ENCODE measurements around the gene RRAS2.

RRAS2 gene

GRCh38 chr11:14361951-14362350, 3.0 kb upstream of the RRAS2 start (continued):
- TF ChIP-seq, protein P1, sequence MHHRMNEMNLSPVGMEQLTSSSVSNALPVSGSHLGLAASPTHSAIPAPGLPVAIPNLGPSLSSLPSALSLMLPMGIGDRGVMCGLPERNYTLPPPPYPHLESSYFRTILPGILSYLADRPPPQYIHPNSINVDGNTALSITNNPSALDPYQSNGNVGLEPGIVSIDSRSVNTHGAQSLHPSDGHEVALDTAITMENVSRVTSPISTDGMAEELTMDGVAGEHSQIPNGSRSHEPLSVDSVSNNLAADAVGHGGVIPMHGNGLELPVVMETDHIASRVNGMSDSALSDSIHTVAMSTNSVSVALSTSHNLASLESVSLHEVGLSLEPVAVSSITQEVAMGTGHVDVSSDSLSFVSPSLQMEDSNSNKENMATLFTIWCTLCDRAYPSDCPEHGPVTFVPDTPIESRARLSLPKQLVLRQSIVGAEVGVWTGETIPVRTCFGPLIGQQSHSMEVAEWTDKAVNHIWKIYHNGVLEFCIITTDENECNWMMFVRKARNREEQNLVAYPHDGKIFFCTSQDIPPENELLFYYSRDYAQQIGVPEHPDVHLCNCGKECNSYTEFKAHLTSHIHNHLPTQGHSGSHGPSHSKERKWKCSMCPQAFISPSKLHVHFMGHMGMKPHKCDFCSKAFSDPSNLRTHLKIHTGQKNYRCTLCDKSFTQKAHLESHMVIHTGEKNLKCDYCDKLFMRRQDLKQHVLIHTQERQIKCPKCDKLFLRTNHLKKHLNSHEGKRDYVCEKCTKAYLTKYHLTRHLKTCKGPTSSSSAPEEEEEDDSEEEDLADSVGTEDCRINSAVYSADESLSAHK (tag by site-specific recombination; IDR thresholded peaks at IDR 0.05) = no peak

- POLR2A ChIA-PET = no interaction called here
- Histone ChIP-seq H3K27ac (ENCODE audit: extremely low read depth, low read depth, low read length) (no peak overlapping the region), H3K4me1 (ENCODE audit: control insufficient read depth, insufficient read depth, low read length) (no peaks in the 10 kb centered on the region), H3K4me3 (ENCODE audit: low read depth, low read length) (no peak overlapping the region), H3K36me3 (ENCODE audit: control insufficient read depth in 2 of 2, insufficient read depth in 1 of 2, low read length in 2 of 2) (no peaks in the 10 kb centered on the region), H3K9me3 (ENCODE audit: control insufficient read depth, insufficient read depth, low read depth, low read length) (no peaks in the 10 kb centered on the region)
- TF ChIP-seq HOXA7 (CRISPR knock-in tag; IDR thresholded peaks at IDR 0.05; ENCODE audit: borderline replicate concordance) = no peak
- TF ChIP-seq SALL2 (tag by site-specific recombination; IDR thresholded peaks at IDR 0.05; ENCODE audit: borderline replicate concordance) = no peak
- TF ChIP-seq, protein P2, sequence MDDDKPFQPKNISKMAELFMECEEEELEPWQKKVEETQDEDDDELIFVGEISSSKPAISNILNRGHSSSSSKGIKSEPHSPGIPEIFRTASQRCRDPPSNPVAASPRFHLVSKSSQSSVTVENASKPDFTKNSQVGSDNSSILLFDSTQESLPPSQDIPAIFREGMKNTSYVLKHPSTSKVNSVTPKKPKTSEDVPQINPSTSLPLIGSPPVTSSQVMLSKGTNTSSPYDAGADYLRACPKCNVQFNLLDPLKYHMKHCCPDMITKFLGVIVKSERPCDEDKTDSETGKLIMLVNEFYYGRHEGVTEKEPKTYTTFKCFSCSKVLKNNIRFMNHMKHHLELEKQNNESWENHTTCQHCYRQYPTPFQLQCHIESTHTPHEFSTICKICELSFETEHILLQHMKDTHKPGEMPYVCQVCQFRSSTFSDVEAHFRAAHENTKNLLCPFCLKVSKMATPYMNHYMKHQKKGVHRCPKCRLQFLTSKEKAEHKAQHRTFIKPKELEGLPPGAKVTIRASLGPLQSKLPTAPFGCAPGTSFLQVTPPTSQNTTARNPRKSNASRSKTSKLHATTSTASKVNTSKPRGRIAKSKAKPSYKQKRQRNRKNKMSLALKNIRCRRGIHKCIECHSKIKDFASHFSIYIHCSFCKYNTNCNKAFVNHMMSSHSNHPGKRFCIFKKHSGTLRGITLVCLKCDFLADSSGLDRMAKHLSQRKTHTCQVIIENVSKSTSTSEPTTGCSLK (tag by site-specific recombination; IDR thresholded peaks at IDR 0.05) = no peak
- no peak for TF ChIP-seq ZBTB20 (tag by site-specific recombination; IDR thresholded peaks at IDR 0.05)
- no peak for TF ChIP-seq ZNF18 (tag by site-specific recombination; IDR thresholded peaks at IDR 0.05)
- TF ChIP-seq, protein P3, sequence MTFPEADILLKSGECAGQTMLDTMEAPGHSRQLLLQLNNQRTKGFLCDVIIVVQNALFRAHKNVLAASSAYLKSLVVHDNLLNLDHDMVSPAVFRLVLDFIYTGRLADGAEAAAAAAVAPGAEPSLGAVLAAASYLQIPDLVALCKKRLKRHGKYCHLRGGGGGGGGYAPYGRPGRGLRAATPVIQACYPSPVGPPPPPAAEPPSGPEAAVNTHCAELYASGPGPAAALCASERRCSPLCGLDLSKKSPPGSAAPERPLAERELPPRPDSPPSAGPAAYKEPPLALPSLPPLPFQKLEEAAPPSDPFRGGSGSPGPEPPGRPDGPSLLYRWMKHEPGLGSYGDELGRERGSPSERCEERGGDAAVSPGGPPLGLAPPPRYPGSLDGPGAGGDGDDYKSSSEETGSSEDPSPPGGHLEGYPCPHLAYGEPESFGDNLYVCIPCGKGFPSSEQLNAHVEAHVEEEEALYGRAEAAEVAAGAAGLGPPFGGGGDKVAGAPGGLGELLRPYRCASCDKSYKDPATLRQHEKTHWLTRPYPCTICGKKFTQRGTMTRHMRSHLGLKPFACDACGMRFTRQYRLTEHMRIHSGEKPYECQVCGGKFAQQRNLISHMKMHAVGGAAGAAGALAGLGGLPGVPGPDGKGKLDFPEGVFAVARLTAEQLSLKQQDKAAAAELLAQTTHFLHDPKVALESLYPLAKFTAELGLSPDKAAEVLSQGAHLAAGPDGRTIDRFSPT (tag by site-specific recombination; IDR thresholded peaks at IDR 0.05) = no peak
- no peak for TF ChIP-seq ZNF48 (tag by site-specific recombination; IDR thresholded peaks at IDR 0.05)
- TF ChIP-seq ZNF830 (tag by site-specific recombination; IDR thresholded peaks at IDR 0.05; ENCODE audit: low read depth) = no peak
- no peak for TF ChIP-seq ZNF658 (tag by site-specific recombination; IDR thresholded peaks at IDR 0.05)
- TF ChIP-seq SP2 (tag by site-specific recombination; IDR thresholded peaks at IDR 0.05) = no peak
- no peak for TF ChIP-seq ZNF529 (tag by site-specific recombination; IDR thresholded peaks at IDR 0.05; ENCODE audit: insufficient replicate concordance)
- no peak for TF ChIP-seq ELK4 (IDR thresholded peaks at IDR 0.05; ENCODE audit: borderline replicate concordance, low read depth, low read length)
- TF ChIP-seq, protein P4, sequence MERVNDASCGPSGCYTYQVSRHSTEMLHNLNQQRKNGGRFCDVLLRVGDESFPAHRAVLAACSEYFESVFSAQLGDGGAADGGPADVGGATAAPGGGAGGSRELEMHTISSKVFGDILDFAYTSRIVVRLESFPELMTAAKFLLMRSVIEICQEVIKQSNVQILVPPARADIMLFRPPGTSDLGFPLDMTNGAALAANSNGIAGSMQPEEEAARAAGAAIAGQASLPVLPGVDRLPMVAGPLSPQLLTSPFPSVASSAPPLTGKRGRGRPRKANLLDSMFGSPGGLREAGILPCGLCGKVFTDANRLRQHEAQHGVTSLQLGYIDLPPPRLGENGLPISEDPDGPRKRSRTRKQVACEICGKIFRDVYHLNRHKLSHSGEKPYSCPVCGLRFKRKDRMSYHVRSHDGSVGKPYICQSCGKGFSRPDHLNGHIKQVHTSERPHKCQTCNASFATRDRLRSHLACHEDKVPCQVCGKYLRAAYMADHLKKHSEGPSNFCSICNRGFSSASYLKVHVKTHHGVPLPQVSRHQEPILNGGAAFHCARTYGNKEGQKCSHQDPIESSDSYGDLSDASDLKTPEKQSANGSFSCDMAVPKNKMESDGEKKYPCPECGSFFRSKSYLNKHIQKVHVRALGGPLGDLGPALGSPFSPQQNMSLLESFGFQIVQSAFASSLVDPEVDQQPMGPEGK (tag by site-specific recombination; IDR thresholded peaks at IDR 0.05) = no peak
- TF ChIP-seq ZNF670 (tag by site-specific recombination; IDR thresholded peaks at IDR 0.05; ENCODE audit: low read depth) = no peak
- no peak for TF ChIP-seq ZNF302 (tag by site-specific recombination; IDR thresholded peaks at IDR 0.05; ENCODE audit: low read depth)
- TF ChIP-seq ZNF362 (tag by site-specific recombination; IDR thresholded peaks at IDR 0.05) = no peak
- no peak for TF ChIP-seq ZFP41 (tag by site-specific recombination; IDR thresholded peaks at IDR 0.05; ENCODE audit: borderline replicate concordance)
- no peak for TF ChIP-seq ZNF560 (tag by site-specific recombination; IDR thresholded peaks at IDR 0.05; ENCODE audit: borderline replicate concordance)
- no peak for TF ChIP-seq ZNF2 (tag by site-specific recombination; IDR thresholded peaks at IDR 0.05)
- no peak for TF ChIP-seq ZBTB1 (tag by site-specific recombination; IDR thresholded peaks at IDR 0.05)
- CTCF ChIA-PET = interaction anchor here (0.7 kb wide), 1 partner anchor 36 kb away, joined by 3 read pairs; no protein-coding TSS in a partner anchor
Observed at GRCh38 chr11:14360976-14361375, 2.0 kb upstream of the RRAS2 start.
